NAMALWA (cell line): ENCODE results near the gene OR52I2.

Experiments
- DNase-seq: peaks from one replicate; pipeline ENCODE4 v3.0.0-alpha.2; 2015; ENCODE audit warnings: low spot score

Gene OR52I2

GRCh38 chr11:4607781-4608666, 26.5 kb downstream of the OR52I2 start, which contains the start of gene TRIM68:
TSS of gene TRIM68 (minus strand) at chr11:4608231. CDS start at chr11:4605504, 2,727 bp downstream.
- DNase-seq = peak; percentile 96

- DNase-seq = no peak
Measured at GRCh38 chr11:4610258-4610935, 28.9 kb downstream of the OR52I2 start.

- no peak for DNase-seq
Measured at GRCh38 chr11:4611986-4612385, 30.4 kb downstream of the OR52I2 start.

DNA sequence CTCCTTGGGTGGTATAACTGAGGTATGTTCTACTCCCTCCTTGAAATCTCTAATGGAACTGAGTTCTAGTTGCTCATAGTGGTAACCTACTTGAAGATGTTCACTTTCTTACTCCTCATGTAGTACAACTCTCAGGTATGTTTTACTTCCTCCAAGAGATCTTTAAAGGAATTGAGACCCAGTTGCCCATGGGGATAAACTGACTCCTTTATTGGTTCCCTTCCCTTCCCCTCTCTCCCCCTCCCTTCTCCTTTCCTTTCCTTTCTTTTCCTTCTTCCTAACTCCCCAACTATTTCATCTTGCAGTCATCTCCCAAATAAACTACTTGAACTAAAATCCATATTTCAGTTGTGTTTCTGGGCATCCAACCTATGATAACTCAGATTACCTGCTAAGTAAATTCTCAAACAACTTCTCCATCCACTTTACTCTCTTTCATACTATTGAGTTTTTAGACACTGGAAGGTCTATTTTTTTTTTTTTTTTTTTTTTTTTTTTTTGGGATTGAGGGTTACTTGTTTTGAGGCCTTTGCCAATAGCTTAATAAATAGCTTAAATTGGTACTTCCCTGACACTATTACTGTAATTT, 34.4 kb downstream of the OR52I2 start:
- no peak for DNase-seq

DNA sequence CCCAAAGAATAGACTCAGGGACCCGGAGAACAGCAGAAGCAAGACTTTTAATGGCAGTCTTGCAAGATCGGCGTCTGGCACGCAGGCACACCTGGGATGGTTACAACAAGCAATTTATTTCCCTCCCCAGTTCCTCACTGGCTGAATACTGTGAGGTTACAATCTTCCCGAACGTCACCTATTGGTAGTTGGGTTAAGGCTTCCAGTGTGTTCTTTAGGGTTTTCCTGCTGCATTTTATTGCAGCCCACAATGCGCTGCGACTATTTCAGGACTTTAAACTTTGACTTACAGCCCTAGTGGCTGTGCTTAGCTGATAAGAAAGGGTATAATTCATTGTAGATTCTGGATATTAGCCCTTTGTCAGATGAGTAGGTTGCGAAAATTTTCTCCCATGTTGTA, 38.0 kb downstream of the OR52I2 start:
- DNase-seq = no peak

- peak; percentile 82 for DNase-seq
Measured at GRCh38 chr11:4626207-4627099, 44.9 kb downstream of the OR52I2 start.

DNA sequence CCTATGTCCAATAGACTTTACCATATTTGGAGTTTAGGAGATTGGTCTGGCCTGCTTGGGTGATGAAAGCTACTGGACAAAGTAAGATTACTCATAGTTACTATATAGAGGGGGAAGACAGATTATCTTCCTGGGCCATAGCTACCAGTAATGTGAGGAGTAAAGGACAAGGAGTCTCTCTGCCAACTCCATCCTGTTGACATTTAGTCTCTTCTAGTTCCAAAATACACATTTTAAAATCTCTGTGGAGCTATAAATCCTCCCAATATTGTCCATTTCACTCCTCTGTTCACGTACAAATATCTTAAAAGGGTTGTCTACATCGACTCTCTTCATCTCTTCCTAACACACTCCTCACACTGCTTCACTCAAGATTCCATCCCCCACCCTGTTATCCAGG, 54.6 kb downstream of the OR52I2 start:
- no peak for DNase-seq

DNA sequence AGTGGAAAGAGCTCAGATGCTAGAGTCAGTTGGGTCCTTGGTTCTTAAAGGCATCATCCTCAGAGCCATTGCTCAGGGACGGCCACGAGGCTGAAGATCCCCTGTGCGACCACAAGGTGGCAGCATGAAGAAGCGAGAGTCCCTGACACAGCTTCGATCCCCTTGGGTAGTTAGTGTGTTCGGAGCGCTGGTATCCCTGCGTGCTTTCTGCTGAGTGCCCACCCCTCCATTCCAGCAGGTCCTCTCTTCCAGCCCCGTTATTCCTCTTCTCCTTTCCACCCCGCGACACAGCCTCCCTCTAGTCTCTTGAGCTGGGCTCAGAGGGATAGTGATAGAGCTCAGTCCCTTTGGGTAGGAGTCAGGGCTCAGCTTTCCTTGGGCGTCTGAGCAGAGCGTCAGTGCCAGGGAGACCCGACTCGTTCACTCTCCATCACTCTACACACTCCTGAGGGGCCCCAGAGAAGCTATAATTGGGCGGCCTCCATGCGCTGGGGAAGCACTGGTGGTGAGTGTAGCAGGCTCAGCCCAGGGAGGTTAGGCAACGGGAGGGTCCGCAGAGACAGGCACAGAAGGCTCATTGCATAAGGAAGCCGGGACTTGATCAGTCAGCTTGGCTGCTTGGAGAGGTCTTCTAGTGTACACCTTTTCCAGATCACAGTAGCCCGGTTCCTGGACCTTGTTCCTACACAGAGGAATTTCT, 55.6 kb downstream of the OR52I2 start, which contains the start of gene OR51D1:
Gene OR51D1, plus strand, starts transcription at position 516 of the 700 bp plus-strand sequence. CDS start 2,314 bp downstream, outside the sequence.
- peak; percentile 73 for DNase-seq

GRCh38 chr11:4637662-4638047, 56.1 kb downstream of the OR52I2 start:
- no peak for DNase-seq

DNA sequence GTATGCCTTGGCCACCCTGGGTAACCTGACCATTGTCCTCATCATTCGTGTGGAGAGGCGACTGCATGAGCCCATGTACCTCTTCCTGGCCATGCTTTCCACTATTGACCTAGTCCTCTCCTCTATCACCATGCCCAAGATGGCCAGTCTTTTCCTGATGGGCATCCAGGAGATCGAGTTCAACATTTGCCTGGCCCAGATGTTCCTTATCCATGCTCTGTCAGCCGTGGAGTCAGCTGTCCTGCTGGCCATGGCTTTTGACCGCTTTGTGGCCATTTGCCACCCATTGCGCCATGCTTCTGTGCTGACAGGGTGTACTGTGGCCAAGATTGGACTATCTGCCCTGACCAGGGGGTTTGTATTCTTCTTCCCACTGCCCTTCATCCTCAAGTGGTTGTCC, 58.4 kb downstream of the OR52I2 start:
- no peak for DNase-seq

GRCh38 chr11:4641501-4641900, 60.0 kb downstream of the OR52I2 start:
- no peak for DNase-seq

DNA sequence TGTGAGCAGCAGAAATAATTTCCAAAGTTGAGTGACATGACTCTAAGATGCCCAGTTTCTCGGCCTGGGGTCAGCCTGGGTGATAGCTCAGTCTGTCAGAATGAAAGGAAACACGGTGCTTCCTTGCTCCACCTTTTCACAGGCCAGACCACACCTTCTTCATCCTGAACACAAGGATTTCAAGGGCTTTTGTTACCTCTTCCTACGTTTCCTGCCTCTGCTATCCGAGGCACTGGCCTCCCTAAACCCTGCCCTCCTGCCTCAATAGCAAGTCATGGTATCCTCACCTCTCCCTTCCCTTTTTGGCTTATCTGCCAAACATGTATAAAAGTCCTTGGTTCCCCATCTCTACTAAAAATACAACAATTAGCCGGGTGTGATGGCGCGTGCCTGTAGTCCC, 60.5 kb downstream of the OR52I2 start:
- no peak for DNase-seq
